GM12801 (cell line): ENCODE results near the gene C1orf21.

Source experiments
- TF ChIP-seq, protein P1 (sequence below): IDR thresholded peaks from one replicate; pipeline ENCODE4 v1.5.1; 2011; ENCODE audit warnings: control low read depth; ENCODE audit not compliant: insufficient read length; ENCODE audit errors: extremely low read depth

C1orf21 gene

DNA sequence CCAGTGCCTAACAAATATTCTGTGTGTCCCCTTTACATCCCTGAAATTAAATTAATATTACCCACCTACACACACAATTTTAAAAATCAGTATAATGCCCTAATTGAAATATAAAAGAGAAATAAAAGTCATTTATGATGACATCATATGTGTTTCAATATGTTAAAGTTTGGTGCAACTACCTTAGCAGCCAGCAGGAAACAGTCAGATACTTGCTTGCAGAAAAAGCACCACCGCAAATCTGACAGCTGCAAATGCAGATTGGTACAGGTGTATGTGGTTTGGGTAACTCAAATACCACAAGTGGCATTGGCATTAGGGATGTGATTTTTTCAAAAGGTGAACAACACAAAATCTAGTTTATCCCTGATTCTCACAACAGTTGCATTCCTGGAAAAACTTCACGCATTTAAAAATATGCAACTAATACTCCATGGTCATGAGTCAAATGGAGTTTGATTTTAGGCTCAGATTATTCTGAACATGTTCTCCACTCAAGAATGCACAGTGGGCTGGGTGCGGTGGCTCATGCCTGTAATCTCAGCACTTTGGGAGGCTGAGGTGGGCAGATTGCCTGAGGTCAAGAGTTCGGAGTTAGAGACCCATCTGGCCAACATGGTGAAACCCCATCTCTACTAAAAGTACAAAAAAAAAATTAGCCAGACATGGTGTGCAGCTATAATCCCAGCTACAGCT lies 261.5 kb downstream of the C1orf21 start:
- TF ChIP-seq, protein P1, sequence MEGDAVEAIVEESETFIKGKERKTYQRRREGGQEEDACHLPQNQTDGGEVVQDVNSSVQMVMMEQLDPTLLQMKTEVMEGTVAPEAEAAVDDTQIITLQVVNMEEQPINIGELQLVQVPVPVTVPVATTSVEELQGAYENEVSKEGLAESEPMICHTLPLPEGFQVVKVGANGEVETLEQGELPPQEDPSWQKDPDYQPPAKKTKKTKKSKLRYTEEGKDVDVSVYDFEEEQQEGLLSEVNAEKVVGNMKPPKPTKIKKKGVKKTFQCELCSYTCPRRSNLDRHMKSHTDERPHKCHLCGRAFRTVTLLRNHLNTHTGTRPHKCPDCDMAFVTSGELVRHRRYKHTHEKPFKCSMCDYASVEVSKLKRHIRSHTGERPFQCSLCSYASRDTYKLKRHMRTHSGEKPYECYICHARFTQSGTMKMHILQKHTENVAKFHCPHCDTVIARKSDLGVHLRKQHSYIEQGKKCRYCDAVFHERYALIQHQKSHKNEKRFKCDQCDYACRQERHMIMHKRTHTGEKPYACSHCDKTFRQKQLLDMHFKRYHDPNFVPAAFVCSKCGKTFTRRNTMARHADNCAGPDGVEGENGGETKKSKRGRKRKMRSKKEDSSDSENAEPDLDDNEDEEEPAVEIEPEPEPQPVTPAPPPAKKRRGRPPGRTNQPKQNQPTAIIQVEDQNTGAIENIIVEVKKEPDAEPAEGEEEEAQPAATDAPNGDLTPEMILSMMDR: no peak

DNA sequence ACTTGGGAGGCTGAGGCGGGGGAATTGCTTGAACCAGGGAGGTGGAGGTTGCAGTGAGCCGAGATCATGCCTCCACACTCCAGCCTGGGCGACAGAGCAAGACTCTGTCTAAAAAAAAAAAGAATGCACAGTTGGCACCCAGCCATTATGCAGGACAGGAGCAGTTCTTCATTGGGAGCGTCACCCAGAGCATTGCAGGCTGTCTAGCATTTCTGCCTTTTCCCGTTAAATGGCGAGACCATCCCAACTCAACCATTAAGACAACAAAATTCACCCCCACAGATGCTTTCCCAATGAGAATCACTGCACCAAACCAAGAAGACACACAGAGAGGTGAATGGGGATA lies 262.0 kb downstream of the C1orf21 start:
- TF ChIP-seq, protein P1: no peak

DNA sequence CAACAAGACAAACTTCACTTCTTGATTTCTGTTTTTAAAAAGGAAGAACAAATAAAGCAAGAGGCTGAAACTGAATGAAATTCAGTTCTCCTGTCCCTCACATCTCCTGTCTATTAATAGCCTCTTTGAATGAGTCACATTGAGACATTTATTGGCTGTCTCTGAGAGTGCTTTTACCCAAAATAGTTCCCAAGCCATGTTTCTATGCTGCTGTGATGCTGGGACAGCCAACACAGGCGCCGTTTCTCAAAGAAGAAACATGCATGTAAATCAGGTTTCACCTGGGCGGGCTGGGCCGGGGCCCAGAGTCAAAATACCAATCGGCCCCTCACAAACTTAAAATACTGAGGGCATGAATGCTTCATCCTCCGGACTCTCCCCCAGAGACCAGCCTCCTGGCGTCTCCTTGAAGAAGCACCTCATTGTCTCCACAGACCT lies 262.6 kb downstream of the C1orf21 start:
- TF ChIP-seq, protein P1: no peak

DNA sequence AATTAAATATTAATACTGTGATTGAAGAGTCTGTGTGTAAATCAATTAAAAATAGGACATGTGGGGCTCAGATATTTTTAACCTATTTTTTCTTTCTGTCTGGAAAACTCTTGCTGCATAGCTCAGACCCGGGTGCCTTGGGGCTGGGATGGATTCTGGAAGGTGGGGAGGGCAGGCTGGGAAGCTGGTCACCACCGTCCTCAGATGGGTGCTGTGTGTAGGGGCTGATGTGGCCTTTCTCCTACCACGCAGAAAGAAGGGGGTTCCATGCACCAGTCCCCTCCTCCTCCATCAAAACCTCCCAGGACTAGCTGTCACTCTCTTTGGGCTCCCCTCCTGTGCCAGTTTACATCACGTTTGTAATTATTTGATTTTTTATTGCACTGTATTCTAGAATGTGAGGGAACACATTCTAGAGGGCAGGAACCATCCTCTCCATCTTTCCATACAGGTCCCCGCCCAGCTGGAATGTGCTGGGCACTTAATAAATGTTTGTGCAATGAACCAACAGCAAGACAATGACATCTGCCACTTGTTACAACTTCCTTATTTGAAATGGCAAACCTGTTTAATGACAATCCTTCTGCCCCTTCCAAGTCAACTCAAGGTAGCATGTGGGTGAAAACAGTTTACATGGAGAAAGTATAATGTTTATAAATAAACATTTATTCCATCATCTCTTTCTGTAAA lies 263.5 kb downstream of the C1orf21 start:
- TF ChIP-seq, protein P1: no peak

DNA sequence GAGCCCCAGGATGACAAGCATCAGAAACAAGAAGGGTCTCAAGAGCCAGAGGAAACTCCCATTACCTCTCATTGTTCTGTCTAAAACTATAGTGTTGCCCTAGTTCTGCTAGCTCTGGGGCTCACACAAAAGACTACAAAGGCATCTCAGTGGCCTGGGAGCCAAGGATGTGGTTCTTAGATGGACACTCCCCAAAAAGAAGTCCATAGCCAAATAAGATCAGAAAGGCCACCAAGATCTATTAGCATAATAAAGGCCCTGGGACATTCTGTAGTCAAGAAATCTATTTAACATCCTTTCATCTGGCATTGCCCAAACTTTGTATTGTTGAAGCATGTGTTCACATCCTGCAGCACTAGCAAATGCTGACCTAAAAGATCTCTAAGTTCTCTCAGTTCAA lies 268.4 kb downstream of the C1orf21 start:
- TF ChIP-seq, protein P1: no peak

DNA sequence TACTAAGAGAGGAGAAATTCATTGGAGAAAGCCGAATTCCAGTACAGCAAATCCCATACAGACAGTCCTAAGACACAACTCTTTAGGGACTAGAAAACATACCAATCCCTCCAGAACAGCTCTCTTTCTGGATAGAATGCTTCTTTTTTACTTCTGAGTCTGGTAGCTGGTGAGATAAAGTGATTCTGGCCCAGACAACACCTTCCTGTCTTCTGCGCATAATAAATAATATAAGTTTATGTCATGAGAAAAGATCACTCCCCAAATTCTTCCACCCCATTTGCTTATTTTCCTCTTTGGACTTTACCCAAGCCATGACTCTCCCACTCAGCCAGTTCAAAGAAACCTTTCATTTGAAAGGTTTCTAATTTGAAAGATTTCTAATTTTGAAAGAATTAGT lies 269.4 kb downstream of the C1orf21 start:
- TF ChIP-seq, protein P1: no peak

DNA sequence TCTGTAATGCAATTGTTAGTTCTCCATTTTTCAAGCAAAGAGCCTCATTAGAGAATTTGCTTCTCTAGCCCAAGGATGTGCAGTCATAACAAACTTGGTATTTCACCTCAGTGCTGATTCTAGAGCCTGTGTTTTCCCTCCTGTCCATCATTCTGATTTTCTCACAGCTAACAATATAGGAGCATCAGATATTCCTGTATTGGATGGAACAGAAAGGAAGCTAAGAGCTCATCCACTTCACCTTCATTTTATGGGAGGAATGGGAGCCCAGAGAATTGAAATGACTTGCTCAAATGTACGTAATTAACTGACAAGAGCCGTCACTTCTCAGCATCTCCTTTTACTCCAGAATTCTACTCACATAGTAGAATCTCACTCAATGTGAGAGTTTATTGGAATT lies 271.2 kb downstream of the C1orf21 start:
- TF ChIP-seq, protein P1: no peak
